GM11168 (cell line): ENCODE results near the gene MYBPH.

ENCODE experiments used
- in situ Hi-C: fragments of 300-500 bp; cut with MboI; formaldehyde crosslinking; loops from one replicate; pipeline ENCODE4 v1.12.0; 2022; ENCODE audit warnings: low sequenced_read_pairs; ENCODE audit not compliant: unreplicated experiment

Gene MYBPH

GRCh38 chr1:203168991-203169390 is 6.6 kb downstream of the MYBPH start:
- in situ Hi-C loops = no loop called here

DNA sequence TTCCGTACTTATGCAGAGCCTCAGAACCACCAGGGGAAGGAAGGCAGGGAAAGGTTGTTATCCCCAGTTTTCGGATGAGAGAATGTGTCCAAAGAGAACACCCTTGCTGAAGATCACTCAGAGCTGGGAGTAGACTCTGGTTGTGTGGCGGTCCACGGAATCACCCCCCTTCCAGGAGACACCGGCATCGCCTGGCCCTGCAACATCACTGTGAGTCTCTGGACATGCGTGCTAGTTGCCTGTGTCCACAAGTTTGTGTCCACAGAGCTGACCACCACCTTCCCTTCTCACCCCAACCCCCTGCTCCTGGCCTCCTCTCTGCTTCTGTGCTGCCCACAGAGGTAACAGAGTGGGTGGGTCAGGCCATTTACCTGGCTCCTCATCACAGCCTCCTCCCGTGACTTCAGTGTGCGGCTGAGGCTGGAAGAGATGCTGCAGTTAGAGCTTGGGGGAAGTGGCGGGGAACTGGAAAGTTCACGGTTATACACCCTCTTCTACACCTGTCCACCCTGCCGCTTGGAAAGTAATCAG is 7.3 kb downstream of the MYBPH start:
- in situ Hi-C loops = no loop called here

GRCh38 chr1:203167913-203168200 is 7.8 kb downstream of the MYBPH start:
- in situ Hi-C loops = no loop called here

DNA sequence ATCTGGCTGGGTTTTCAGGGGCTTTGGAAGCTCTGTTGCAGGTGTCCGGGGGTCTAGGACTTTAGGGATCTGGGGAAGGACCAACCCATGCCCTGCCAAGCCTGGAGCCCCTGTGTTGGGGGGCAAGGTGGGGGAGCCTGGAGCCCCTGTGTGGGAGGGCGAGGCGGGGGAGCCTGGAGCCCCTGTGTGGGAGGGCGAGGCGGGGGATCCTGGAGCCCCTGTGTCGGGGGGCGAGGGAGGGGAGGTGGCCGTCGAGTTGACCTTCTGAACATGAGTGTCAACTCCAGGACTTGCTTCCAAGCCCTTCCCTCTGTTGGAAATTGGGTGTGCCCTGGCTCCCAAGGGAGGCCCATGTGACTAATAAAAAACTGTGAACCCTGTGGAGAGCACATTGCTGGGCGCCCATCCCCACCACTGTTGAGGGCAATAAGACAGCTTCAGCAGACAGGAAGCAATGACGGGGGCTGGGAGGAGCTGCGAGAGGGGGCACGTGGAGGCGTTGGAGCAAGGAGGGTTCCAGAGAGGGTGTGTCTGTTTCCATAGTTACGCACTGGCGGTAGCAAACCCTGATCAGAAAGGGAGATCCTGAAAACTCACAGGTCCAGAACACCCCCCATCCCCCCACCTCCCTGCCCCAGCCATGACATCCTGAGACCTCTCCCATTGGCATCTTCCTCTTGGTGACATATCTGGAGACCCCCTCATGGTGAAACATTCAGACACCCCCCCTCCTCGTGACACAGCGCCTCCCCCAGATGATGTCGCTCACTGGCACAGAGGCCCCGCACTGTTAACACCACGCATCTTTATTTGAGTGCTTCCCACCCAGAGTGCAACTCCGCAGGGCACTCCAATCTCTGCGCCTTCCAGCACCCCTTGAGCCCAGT is 8.4 kb downstream of the MYBPH start:
- in situ Hi-C loops = no loop called here

GRCh38 chr1:203166192-203166940 is 9.3 kb downstream of the MYBPH start:
- in situ Hi-C loops = no loop called here

- in situ Hi-C loops = no loop called here
These were observed 9.8 kb downstream of the MYBPH start for GRCh38 chr1:203165800-203166161.

DNA sequence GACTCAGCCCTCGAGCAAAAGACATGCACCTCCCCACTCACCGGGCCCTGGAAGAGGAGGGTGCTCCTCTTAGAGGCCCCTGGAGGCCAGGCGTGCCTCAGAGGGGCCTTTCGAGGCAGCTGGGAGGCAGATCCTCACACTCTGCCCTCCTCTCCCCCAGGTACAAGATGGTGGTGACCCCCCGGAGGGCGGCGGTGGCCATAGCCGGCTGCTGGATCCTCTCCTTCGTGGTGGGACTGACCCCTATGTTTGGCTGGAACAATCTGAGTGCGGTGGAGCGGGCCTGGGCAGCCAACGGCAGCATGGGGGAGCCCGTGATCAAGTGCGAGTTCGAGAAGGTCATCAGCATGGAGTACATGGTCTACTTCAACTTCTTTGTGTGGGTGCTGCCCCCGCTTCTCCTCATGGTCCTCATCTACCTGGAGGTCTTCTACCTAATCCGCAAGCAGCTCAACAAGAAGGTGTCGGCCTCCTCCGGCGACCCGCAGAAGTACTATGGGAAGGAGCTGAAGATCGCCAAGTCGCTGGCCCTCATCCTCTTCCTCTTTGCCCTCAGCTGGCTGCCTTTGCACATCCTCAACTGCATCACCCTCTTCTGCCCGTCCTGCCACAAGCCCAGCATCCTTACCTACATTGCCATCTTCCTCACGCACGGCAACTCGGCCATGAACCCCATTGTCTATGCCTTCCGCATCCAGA is 10.4 kb downstream of the MYBPH start:
- in situ Hi-C loops = no loop called here

GRCh38 chr1:203163891-203164635 is 11.6 kb downstream of the MYBPH start:
- in situ Hi-C loops = no loop called here

GRCh38 chr1:203162403-203162802 is 13.2 kb downstream of the MYBPH start:
- in situ Hi-C loops = no loop called here

DNA sequence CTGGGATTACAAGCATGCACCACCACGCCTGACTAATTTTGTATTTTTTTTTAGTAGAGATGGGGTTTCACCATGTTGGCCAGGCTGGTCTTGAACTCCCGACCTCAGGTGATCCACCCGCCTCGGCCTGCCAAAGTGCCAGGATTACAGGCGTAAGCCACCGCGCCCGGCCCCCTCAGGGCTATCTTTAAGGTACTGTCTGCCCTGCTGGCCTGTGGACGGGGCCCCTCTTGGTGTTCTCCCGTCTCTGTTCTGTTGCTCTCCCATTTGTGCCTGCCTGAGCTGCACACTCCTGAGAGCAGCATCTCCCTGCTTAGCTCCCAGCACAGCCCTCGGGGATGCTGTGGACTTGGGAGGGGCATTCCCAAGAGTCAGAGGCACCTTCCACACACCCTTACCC is 13.9 kb downstream of the MYBPH start:
- in situ Hi-C loops = no loop called here

DNA sequence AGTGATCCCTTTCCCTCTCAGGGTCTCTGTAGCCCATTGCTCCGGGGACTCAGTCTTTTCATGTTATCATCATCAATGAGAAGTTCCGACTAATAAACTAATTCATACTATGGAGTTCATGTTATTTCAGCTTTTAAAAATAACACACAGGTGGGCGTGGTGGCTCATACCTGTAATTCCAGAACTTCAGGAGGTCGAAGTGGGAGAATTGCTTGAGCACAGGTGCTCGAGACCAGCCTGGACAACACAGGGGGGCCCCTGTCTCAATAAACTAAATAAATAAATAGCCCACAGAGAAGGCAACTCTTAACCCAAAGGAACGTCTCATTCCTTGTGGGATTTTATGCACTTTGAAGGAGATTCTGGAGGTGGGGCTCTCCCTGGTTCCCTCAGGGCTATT is 14.5 kb downstream of the MYBPH start:
- in situ Hi-C loops = no loop called here

DNA sequence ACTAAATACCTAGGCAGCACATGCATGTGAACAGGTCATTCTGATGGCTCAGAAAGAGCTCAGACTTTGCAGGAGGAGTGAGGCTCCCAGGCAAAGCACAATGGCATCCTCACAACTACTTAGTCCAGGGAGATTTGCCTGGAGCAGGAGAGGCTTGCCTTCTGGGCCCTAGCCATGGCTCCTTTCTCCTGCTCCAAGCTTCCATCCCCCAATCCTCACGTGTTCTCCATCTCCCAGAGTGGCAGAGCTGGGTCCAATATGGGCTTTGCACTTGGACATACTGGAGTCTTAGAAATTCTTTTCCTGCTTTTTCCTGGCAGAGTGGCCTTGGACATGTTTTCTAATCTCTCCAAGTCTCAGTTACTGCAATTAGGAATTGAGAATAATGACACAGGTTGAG is 15.8 kb downstream of the MYBPH start:
- in situ Hi-C loops = no loop called here

GRCh38 chr1:203158960-203159665 is 16.5 kb downstream of the MYBPH start:
- in situ Hi-C loops = no loop called here

DNA sequence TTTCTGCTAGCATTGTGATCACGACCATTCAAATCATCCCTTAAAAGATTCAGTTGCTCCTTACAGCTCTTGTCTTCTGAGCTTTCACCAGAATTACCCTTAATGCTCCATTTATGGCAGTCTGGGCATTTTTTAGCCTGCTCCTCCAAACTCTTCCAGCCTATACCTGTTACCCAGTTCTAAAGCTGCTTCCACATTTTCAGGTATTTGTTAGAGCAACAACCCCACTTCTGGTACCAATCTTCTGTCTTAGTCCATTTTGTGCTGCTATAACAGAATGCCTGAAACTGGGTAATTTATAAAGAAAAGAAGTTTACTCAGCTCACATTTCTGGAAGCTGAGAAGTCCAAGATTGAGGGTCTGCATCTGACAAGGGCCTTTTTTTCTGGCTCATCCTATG is 17.2 kb downstream of the MYBPH start:
- in situ Hi-C loops = no loop called here

DNA sequence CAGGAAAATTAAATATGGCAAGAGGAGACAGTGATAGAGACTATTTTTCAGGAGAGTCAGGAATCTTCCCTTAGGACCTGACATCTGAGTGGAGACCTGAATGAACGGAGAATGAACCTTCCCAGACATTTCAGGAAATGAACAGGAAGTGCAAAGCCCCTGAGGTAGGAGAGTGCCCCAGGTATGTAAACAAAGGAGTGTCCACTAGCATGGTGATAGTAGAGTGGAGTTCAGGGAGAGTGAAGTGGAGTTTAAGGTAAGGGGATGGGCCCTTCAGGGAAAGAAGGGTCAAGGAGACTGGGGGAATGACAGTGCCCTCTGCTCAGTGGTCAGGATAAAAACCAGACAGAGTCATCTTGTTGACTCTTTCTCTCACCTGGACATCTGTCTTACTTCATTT is 19.3 kb downstream of the MYBPH start:
- in situ Hi-C loops = no loop called here

- in situ Hi-C loops = no loop called here
These were observed 21.4 kb downstream of the MYBPH start for GRCh38 chr1:203153989-203154821.

DNA sequence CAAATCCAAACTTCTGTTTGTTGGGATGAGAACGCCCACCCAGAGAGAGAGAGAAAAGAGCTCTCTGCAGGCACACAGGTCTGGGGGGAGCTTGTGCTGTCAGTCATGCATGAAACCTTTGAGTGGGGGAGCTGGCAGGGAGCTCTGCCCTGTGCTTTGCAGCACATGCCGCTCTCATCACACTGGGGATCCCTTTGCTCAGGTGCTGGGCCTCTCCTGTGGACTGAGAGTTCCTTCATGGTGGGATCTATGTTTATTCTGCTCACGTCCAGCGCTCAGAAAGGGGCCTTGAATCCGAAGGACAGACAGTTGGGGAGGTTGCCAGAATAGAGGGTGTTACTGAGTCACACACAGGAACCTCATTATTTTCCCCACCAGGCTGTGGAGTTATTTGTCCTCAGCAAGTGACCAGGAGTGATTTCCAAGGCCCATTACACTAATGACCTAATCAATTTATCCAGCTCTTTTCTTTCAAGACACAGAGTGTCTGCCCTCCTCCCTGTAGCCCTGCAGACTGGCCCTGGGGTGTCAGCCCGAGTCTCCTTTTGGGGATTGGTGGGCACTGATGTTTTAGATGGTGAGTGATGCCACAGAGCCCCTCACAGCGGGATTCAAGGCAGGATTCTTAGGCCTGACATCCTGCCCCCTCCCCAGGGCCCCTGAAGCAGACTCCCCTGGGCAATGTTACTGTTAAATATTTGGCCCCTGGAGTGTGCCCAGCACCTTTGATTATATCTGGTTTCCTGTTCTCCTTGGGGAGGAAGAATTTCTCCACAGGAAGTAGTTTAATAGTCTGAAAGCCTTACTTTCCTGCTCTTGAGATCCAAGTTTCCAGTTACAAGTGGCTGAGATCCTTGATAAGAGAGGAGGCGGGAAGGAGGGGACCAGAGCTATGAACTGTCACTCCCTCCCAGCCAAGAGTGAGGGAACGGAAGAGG is 22.3 kb downstream of the MYBPH start:
- in situ Hi-C loops = no loop called here
